Endothelial cell of umbilical vein (primary cell): ENCODE measurements around the gene IRF6. TPM values are rescaled to one million over a fixed set of nuclear protein-coding genes. Genes with fewer than 3 reads are reported as not detected.

Experiments
- BruUV-seq: library from RNA; stranded (reverse); fragments of 400-500 nt; replicated peaks from 2 replicates; lab custom pipeline; 2021; lab: Mats Ljungman, UMichigan
- CTCF ChIA-PET: fragments of 300-600, 350-600 bp; sonication (Branson Sonifier 250); formaldehyde crosslinking; loops from one replicate; lab custom pipeline; 2021; ENCODE audit warnings: antibody characterized with exemption, inconsistent platforms; lab: Charles Lee
- POLR2A ChIA-PET: fragments of 300-600, 350-600 bp; sonication (Branson Sonifier 250); formaldehyde crosslinking; loops from one replicate; lab custom pipeline; 2021; ENCODE audit warnings: antibody characterized with exemption, inconsistent platforms; lab: Charles Lee
- DNase-seq: peaks from one replicate; pipeline ENCODE4 v3.0.0-alpha.2; 2011; ENCODE audit warnings: low read depth, low spot score
- FAIRE-seq: peaks from 2 replicates; lab custom pipeline; 2011; peaks lifted over from hg19 to GRCh38; lab: Jason Lieb, UNC
- H2AFZ ChIP-seq: 2 replicates; pipeline ENCODE4 v1.6.0; 2012; ENCODE audit warnings: low read depth, low read length, control low read depth, inconsistent platforms
- H3K27ac ChIP-seq: 2 replicates; pipeline ENCODE4 v1.5.1; 2011; ENCODE audit warnings: low read depth, mild to moderate bottlenecking, control low read depth, low read length, moderate library complexity; ENCODE audit not compliant: insufficient read depth
- H3K27me3 ChIP-seq, 2 experiments: 2 replicates each; pipeline versions ENCODE4 v1.6.0 to v1.6.1; 2011; ENCODE audit warnings: low read length in 2 of 2, mixed read lengths in 1 of 2; ENCODE audit not compliant: control insufficient read depth in 2 of 2, insufficient read depth in 2 of 2
- H3K36me3 ChIP-seq, 2 experiments: 2 replicates in 1 of 2; 3 replicates in 1 of 2; pipeline ENCODE4 v1.5.1; 2011; ENCODE audit warnings: low read length in 2 of 2, mild to moderate bottlenecking in 1 of 2, moderate library complexity in 1 of 2; ENCODE audit not compliant: control insufficient read depth in 2 of 2, insufficient read depth in 2 of 2; ENCODE audit errors: extremely low read depth in 1 of 2
- H3K4me1 ChIP-seq: 3 replicates; pipeline ENCODE4 v1.5.1; 2011; ENCODE audit warnings: mild to moderate bottlenecking, low read length; ENCODE audit not compliant: control insufficient read depth, insufficient read depth; ENCODE audit errors: extremely low read depth
- H3K4me2 ChIP-seq: 2 replicates; pipeline ENCODE4 v1.6.1; 2011; ENCODE audit warnings: low read length, control low read depth, mixed read lengths; ENCODE audit not compliant: insufficient read depth
- H3K4me3 ChIP-seq, 3 experiments: fragments of 200-600 bp in 1 of 3; sonication (generic), shearing (Covaris generic) in 1 of 3; replicated peaks in 1 of 3; 2 replicates each; pipeline ENCODE4 v1.5.1; 2011 to 2016; ENCODE audit warnings: control low read depth in 3 of 3, low read length in 3 of 3, mild to moderate bottlenecking in 2 of 3, inconsistent platforms in 1 of 3, low read depth in 1 of 3, moderate library complexity in 1 of 3; ENCODE audit not compliant: insufficient read depth in 1 of 3
- H3K79me2 ChIP-seq: 2 replicates; pipeline ENCODE4 v1.6.0; 2012; ENCODE audit warnings: low read length, inconsistent platforms; ENCODE audit not compliant: control insufficient read depth, insufficient read depth
- H3K9ac ChIP-seq: replicated peaks from 2 replicates; pipeline ENCODE3; 2011; ENCODE audit warnings: low read length, control low read depth; ENCODE audit not compliant: insufficient read depth; ENCODE audit errors: extremely low read depth
- H3K9me1 ChIP-seq: replicated peaks from 3 replicates; pipeline ENCODE4 v1.6.0; 2011; ENCODE audit warnings: mild to moderate bottlenecking, low read length; ENCODE audit not compliant: control insufficient read depth, insufficient read depth; ENCODE audit errors: extremely low read depth
- H3K9me3 ChIP-seq: replicated peaks from 2 replicates; pipeline ENCODE4 v1.5.1; 2012; ENCODE audit warnings: low read length, inconsistent platforms; ENCODE audit not compliant: control insufficient read depth, insufficient read depth
- H4K20me1 ChIP-seq: replicated peaks from 2 replicates; pipeline ENCODE3; 2011; ENCODE audit warnings: mild to moderate bottlenecking, low read length; ENCODE audit not compliant: control insufficient read depth, insufficient read depth; ENCODE audit errors: extremely low read depth
- CTCF ChIP-seq, 2 donors: IDR thresholded peaks; 1 replicate in 1 of 2; 2 replicates in 1 of 2; pipeline ENCODE4 v1.5.1; 2011; ENCODE audit warnings: low read length in 2 of 2, mild to moderate bottlenecking in 2 of 2, moderate library complexity in 2 of 2, control low read depth in 1 of 2, inconsistent platforms in 1 of 2, low read depth in 1 of 2; ENCODE audit not compliant: insufficient read depth in 1 of 2; ENCODE audit errors: extremely low read depth in 1 of 2
- EZH2 ChIP-seq: IDR thresholded peaks from 2 replicates; pipeline ENCODE4 v1.6.1; 2012; ENCODE audit warnings: borderline replicate concordance, low read depth, mild to moderate bottlenecking, moderate library complexity, low read length, inconsistent platforms; ENCODE audit not compliant: severe bottlenecking
- FOS ChIP-seq: IDR thresholded peaks from 2 replicates; pipeline ENCODE4 v1.6.1; 2011; ENCODE audit warnings: mild to moderate bottlenecking, low read length, moderate library complexity, borderline replicate concordance; ENCODE audit not compliant: insufficient read depth
- GATA2 ChIP-seq: IDR thresholded peaks from 2 replicates; pipeline ENCODE4 v1.7.0; 2011; ENCODE audit warnings: low read depth, mild to moderate bottlenecking, moderate library complexity, mixed read lengths, low read length; ENCODE audit not compliant: insufficient read length, insufficient read depth
- JUN ChIP-seq: IDR thresholded peaks from 2 replicates; pipeline ENCODE4 v1.6.1; 2011; ENCODE audit warnings: borderline replicate concordance, low read depth; ENCODE audit not compliant: insufficient read length, insufficient read depth
- MAX ChIP-seq: IDR thresholded peaks from 2 replicates; pipeline ENCODE4 v1.6.1; 2011; ENCODE audit not compliant: insufficient read depth, insufficient read length
- MYC ChIP-seq: IDR thresholded peaks from one replicate; pipeline ENCODE4 v1.6.1; 2011; ENCODE audit warnings: mild to moderate bottlenecking, low read depth, low read length
- POLR2A ChIP-seq: IDR thresholded peaks from 2 replicates; pipeline ENCODE4 v1.6.1; 2012; ENCODE audit warnings: low read depth, mild to moderate bottlenecking, control low read depth, low read length
- POLR2AphosphoS5 ChIP-seq: IDR thresholded peaks from 2 replicates; pipeline ENCODE4 v1.6.1; 2012; ENCODE audit warnings: low read depth, mild to moderate bottlenecking, control low read depth, low read length, moderate library complexity; ENCODE audit not compliant: insufficient read depth
- dilution Hi-C: fragments of 300-500 bp; cut with MboI; formaldehyde crosslinking; loops from one replicate; pipeline ENCODE4 v1.15.0; 2019; ENCODE audit warnings: low sequenced_read_pairs; ENCODE audit not compliant: extremely low pct_ligation_motif_present
- intact Hi-C: fragments of 100-400 bp; cut with micrococcal nuclease; formaldehyde crosslinking; loops from one replicate; pipeline ENCODE4 v1.10.0; 2022
- polyA plus RNA-seq, 4 experiments: library from polyadenylated mRNA; depleted of rRNA in 3 of 4; stranded (reverse) in 3 of 4; unstranded in 1 of 4; fragments of >200 nt; gene quantifications; 2 replicates each; pipeline versions ENCODE4 v1.2.1 to v1.2.3, GENCODE V29; 2011 to 2012; ENCODE audit warnings: missing spikeins in 1 of 4
- total RNA-seq: library from RNA; stranded (reverse); gene quantifications from 2 replicates; pipeline ENCODE4 v1.2.3, GENCODE V29; 2021

The IRF6 gene
- total and polyA plus RNA-seq, 2 donors (not counting 3 experiments of a cell fraction or from before 2014, with no cell fraction given): 42.0 to 55.8 TPM

- no TSS peak for BruUV-seq
- no peak for FAIRE-seq
- peaks cover 21% of the 10 kb centered on the region for H3K4me1 ChIP-seq
- intact Hi-C loops: no loop called here
- H3K27ac ChIP-seq: no peak overlapping the region
- dilution Hi-C loops: no loop called here
- no peaks in the 10 kb centered on the region for H3K9me1 ChIP-seq
- H3K36me3 ChIP-seq: no peaks in the 10 kb centered on the region
- no peak overlapping the region for H3K9ac ChIP-seq
- POLR2A ChIA-PET: no interaction called here
- H3K4me3 ChIP-seq: no peak overlapping the region
- TF ChIP-seq POLR2A (no peak), POLR2AphosphoS5 (no peak), EZH2 (no peak), MAX (no peak), GATA2 (no peak), MYC (no peak), CTCF (IDR thresholded peaks at IDR 0.05; ENCODE audit: extremely low read depth in 1 of 2, insufficient read depth in 1 of 2, low read depth in 1 of 2, low read length in 2 of 2) (no peak), JUN (no peak), FOS (no peak)
- DNase-seq: no peak
- CTCF ChIA-PET: interaction anchor here (1.0 to 8.7 kb wide), 3 partner anchors 11 to 49 kb away, joined by 3 to 109 read pairs (median 4); no protein-coding TSS in a partner anchor
- H3K27me3 ChIP-seq: no peaks in the 10 kb centered on the region
- H4K20me1 ChIP-seq: no peaks in the 10 kb centered on the region
- no peaks in the 10 kb centered on the region for H3K9me3 ChIP-seq
- H3K79me2 ChIP-seq: no peaks in the 10 kb centered on the region
- H3K4me2 ChIP-seq: no peak overlapping the region
- H2AFZ ChIP-seq: no peak overlapping the region
Observed at GRCh38 chr1:209810783-209811182, 4.8 kb upstream of the IRF6 start.
